HL-60 (cell line): ENCODE measurements around the gene FAM89A.

ENCODE experiments used
- CTCF ChIP-seq: IDR thresholded peaks from one replicate; pipeline ENCODE4 v1.5.1; 2011; ENCODE audit warnings: low read length, control low read depth, inconsistent platforms; ENCODE audit not compliant: insufficient read depth
- GABPA ChIP-seq: IDR thresholded peaks from 2 replicates; pipeline ENCODE4 v1.6.1; 2012; ENCODE audit warnings: low read depth
- POLR2AphosphoS5 ChIP-seq: IDR thresholded peaks from 2 replicates; pipeline ENCODE4 v1.6.1; 2012; ENCODE audit warnings: low read depth

GRCh38 chr1:231073331-231073730, 33.3 kb upstream of the FAM89A start:
- no peak for TF ChIP-seq CTCF
- TF ChIP-seq GABPA: no peak
- TF ChIP-seq POLR2AphosphoS5: no peak
